ENCODE measurements around the gene PLCXD1. TPM values are rescaled to one million over a fixed set of nuclear protein-coding genes. Genes with fewer than 3 reads are reported as not detected.

The PLCXD1 gene
- polyA plus RNA-seq, 3 donors = 2.9 to 28.7 (median 6.7) TPM

GRCh38 chrX:349702-350101 is 68.5 kb downstream of the PLCXD1 start:
- Histone ChIP-seq H3K36me3 (replicated peaks in 1 of 2; ENCODE audit: control insufficient read depth in 1 of 2, insufficient read depth in 2 of 2, low read length in 2 of 2) (peaks cover 0 to 14% of the 10 kb centered on the region in 2 donors), H3K27me3 (ENCODE audit: control insufficient read depth in 2 of 2, insufficient read depth in 2 of 2, low read length in 2 of 2) (no peaks in the 10 kb centered on the region), H3K4me3 (replicated peaks in 1 of 3; ENCODE audit: low read depth in 2 of 3, low read length in 3 of 3) (no peak overlapping the region), H3K9ac (ENCODE audit: insufficient read depth, low read length, poor library complexity, severe bottlenecking) (no peak overlapping the region), H3K27ac (ENCODE audit: low read depth in 1 of 2, low read length in 2 of 2) (no peak overlapping the region), H3K79me2 (ENCODE audit: insufficient read depth, low read length) (no peaks in the 10 kb centered on the region), H2AFZ (ENCODE audit: insufficient read depth, low read depth, low read length, poor library complexity, severe bottlenecking) (no peak overlapping the region), H3K4me1 (ENCODE audit: control insufficient read depth in 1 of 2, insufficient read depth in 2 of 2, low read length in 2 of 2) (no peaks in the 10 kb centered on the region), H4K20me1 (ENCODE audit: insufficient read depth, low read length) (no peaks in the 10 kb centered on the region), H3K4me2 (replicated peaks; ENCODE audit: extremely low read depth, low read length, poor library complexity, severe bottlenecking) (no peak overlapping the region), H3K9me3 (replicated peaks in 1 of 2; ENCODE audit: control insufficient read depth in 1 of 2, insufficient read depth in 1 of 2, low read length in 2 of 2) (peaks cover 25 to 75% of the 10 kb centered on the region in 2 donors)
- no peak overlapping the region for H3K27ac Mint-ChIP-seq
- peaks cover 0 to 2% (median 0%) of the 10 kb centered on the region in 3 donors for H3K27me3 Mint-ChIP-seq (ENCODE audit: low read depth in 3 of 3)
- no peaks in the 10 kb centered on the region for H3K4me1 Mint-ChIP-seq
- no peak overlapping the region for H3K4me3 Mint-ChIP-seq
- TF ChIP-seq CTCF (IDR thresholded peaks at IDR 0.05) = no peak
- 96% methylated on average over 7 of the region's 10 CpGs for WGBS (ENCODE audit: insufficient coverage)
- H3K36me3 Mint-ChIP-seq = peaks cover 26 to 38% of the 10 kb centered on the region in 2 donors
- DNase-seq = no peak
- intact Hi-C loops (cut with micrococcal nuclease) = no loop called here
- peaks cover 13 to 69% (median 34%) of the 10 kb centered on the region in 7 donors for H3K9me3 Mint-ChIP-seq

- Histone ChIP-seq H3K79me2 (ENCODE audit: insufficient read depth, low read length) (no peaks in the 10 kb centered on the region), H2AFZ (ENCODE audit: insufficient read depth, low read depth, low read length, poor library complexity, severe bottlenecking) (no peak overlapping the region), H3K36me3 (replicated peaks in 1 of 2; ENCODE audit: control insufficient read depth in 1 of 2, insufficient read depth in 2 of 2, low read length in 2 of 2) (peaks cover 0 to 10% of the 10 kb centered on the region in 2 donors), H3K27ac (ENCODE audit: low read depth in 1 of 2, low read length in 2 of 2) (no peak overlapping the region), H3K27me3 (ENCODE audit: control insufficient read depth in 2 of 2, insufficient read depth in 2 of 2, low read length in 2 of 2) (no peaks in the 10 kb centered on the region), H3K4me1 (ENCODE audit: control insufficient read depth in 1 of 2, insufficient read depth in 2 of 2, low read length in 2 of 2) (no peaks in the 10 kb centered on the region), H3K4me3 (replicated peaks in 1 of 3; ENCODE audit: low read depth in 2 of 3, low read length in 3 of 3) (no peak overlapping the region), H4K20me1 (ENCODE audit: insufficient read depth, low read length) (no peaks in the 10 kb centered on the region), H3K4me2 (replicated peaks; ENCODE audit: extremely low read depth, low read length, poor library complexity, severe bottlenecking) (no peak overlapping the region), H3K9me3 (replicated peaks in 1 of 2; ENCODE audit: control insufficient read depth in 1 of 2, insufficient read depth in 1 of 2, low read length in 2 of 2) (peaks cover 21 to 73% of the 10 kb centered on the region in 2 donors), H3K9ac (ENCODE audit: insufficient read depth, low read length, poor library complexity, severe bottlenecking) (no peak overlapping the region)
- Mint-ChIP-seq H3K9me3 (peaks cover 9 to 65% (median 29%) of the 10 kb centered on the region in 7 donors), H3K27me3 (ENCODE audit: low read depth in 3 of 3) (peaks cover 0 to 2% (median 0%) of the 10 kb centered on the region in 3 donors), H3K4me1 (no peaks in the 10 kb centered on the region), H3K36me3 (peaks cover 25 to 35% of the 10 kb centered on the region in 2 donors), H3K4me3 (no peak overlapping the region), H3K27ac (no peak overlapping the region)
- no peak for DNase-seq
- 92% methylated on average over 19 of the region's 20 CpGs for WGBS (ENCODE audit: insufficient coverage)
- no peak for TF ChIP-seq CTCF (IDR thresholded peaks at IDR 0.05)
- intact Hi-C loops (cut with micrococcal nuclease) = no loop called here
Measured at GRCh38 chrX:350148-350533, 69.0 kb downstream of the PLCXD1 start.

Measured in CD14-positive monocyte (primary cell).